AG08395 (cell line): Measurements from ENCODE around the gene SLC7A10.
"Not testable (repeated sequence)": the region's sequence is repeated elsewhere in the genome, so short reads cannot be mapped to it uniquely, and the experiment has no call there.

ENCODE experiments used
- DNase-seq: peaks from one replicate; pipeline ENCODE4 v3.0.0; 2012; ENCODE audit warnings: mixed read lengths, low spot score

SLC7A10 gene

DNA sequence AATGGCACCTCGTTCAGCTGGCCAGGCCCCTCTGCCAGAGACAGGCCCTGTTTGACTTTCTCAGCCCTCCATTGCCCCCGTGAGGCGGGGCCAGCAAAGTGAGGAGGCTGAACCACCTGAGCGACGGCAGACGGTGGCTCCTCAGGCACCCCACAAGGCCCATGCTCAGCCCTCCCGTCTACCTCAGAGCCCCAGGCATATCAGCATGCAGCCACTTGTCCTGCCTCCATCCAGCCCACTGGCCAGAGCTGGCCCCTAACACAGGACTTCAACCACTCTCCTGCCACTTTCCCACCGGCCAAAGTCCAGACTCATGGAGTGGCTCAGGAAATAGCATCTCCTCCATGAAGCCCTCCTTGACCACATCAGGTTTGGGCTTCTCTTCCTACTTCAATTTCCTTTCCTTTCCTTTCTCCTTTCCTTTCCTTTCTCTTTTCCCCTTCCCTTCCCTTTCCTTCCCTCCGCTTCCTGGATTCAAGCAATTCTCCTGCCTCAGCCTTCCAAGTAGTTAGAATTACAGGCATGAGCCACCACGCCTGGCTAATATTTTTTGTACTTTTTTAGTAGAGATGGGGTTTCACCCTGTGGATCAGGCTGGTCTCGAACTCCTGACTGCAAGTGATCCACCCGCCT lies 9.3 kb downstream of the SLC7A10 start:
- no peak for DNase-seq

- no peak for DNase-seq
These were observed 10.0 kb downstream of the SLC7A10 start for GRCh38 chr19:33215438-33216197.

- peak; percentile 57 for DNase-seq
These were observed 11.1 kb downstream of the SLC7A10 start for GRCh38 chr19:33214596-33214995.

DNA sequence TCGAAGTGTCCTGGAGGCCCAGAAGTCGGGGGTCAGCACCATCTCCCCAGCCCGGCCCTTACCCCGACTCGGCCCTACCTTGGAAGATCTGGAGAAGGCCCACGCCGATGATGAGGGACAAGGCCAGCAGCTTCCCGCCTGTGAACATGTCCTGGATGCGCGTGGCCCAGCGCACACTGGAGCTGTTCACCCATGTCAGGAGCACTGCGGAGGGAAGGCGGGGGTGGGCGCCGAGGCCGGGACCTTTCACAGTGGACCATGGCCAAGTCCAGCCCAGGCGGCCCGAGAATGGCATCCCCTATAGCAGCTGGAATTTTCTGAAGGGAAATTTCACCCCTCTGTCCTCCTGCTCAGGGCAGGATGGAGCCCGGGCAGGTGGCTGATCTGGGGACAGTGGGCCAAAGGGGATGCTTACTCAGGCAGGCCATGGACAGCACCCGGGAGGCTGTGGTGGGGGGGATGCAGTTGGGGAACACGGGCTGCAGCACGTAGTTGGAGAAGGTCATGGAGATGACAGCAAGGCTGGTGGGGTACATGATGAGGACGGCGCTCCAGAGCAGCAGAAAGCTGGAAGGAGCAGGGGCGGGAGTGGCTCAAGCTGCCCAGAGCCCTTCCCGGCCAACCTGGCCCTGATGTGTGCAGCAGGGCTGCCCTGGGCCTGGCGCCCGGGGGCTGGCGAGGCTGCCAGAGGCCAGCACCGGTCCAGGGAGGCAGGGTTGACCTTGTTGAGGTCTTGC lies 13.0 kb downstream of the SLC7A10 start:
- DNase-seq, result no peak

GRCh38 chr19:33211794-33212435 lies 13.7 kb downstream of the SLC7A10 start:
- no peak for DNase-seq

DNA sequence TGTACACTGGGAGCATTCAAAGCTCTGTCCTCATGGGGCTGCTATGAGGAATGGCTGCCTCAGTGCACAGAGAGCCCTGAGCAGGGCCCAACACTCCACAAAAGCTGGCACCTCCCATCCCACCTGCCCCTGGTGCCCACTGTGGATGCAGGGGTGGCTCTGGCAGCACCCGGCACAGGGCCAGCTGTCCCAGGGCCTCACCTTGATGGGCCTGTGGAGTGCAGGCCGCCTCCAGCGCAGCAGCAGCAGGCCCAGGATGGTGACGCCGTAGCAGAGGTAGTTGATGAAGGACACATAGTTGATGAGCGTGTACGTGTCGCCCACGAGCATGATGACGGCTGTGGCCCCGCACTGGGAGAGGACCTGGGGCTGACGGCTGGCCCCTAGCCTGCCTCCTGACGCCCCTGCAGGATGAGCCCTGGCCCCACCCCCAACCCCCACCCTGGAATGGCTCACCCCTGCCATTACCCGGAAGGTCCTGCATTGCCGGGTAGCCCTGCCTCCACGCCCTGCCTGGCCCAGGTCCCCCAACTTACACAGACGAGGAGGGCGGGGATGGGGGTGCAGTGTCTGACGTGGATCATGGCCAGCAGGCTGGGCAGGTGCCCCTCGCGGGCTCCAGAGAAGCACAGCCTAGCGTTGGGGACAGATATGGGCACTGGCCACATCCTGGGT lies 15.2 kb downstream of the SLC7A10 start:
- no peak for DNase-seq

DNA sequence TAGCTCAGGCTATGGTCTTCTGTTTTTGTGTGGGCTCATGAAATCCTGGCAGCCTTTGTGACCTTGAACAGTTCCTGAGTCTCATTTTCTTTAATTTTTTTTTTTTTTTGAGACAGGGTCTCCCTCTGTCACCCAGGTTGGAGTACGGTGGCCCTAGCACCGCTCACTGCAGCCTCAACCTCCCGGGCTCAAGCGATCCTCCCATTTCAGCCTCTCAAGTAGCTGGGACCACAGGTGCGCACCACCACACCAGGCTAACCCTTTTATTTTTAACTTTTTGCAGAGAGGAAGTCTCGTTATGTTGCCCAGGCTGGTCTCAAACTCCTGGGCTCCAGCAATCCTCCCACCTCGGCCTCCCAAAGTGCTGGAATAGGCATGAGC lies 15.8 kb downstream of the SLC7A10 start:
- DNase-seq, result not testable (repeated sequence)

- no peak for DNase-seq
These were observed 16.5 kb downstream of the SLC7A10 start for GRCh38 chr19:33208904-33209849.

GRCh38 chr19:33208371-33208895 lies 17.2 kb downstream of the SLC7A10 start:
- no peak for DNase-seq

DNA sequence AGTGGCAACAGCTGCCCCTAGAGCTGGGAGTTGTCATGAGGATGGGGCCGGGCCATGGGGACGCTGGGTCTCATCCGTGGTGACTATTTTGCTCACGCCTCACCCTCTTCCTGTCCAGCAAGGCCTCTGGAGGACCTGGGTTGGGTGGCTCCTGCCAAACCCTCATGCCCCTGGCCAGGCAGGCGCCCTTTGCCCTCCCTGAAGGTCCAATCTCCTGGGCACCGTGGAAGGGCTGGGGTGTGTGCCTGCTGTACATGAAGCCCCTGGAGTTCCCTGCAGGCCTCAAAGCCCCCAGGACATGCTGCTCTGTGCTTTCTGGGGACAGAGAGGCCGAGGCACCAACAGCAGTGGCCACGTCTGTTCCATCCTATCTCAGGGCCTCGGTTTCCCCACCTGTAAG lies 17.7 kb downstream of the SLC7A10 start:
- DNase-seq, result no peak

DNA sequence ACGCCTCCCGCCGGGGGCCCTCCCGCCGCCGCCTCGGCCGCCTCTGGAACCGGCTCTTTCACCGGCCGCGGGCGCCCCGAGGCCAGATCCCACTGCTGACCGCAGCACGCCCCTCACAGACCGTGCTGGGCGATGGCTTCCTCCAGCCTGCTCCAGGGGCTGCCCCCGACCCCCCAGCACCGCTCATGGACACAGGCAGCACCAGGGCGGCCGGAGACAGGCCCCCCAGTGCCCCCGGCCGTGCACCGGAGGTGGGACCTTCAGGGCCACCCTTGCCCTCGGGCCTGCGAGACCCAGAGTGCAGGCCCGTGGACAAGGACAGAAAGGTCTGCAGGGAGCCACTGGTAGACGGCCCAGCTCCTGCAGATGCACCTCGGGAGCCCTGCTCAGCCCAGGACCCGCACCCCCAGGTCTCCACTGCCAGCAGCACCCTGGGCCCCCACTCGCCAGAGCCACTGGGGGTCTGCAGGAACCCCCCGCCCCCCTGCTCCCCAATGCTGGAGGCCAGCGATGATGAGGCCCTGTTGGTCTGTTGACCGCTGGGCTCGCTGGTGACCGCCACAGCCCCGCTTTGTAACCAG lies 18.5 kb downstream of the SLC7A10 start:
- no peak for DNase-seq

DNA sequence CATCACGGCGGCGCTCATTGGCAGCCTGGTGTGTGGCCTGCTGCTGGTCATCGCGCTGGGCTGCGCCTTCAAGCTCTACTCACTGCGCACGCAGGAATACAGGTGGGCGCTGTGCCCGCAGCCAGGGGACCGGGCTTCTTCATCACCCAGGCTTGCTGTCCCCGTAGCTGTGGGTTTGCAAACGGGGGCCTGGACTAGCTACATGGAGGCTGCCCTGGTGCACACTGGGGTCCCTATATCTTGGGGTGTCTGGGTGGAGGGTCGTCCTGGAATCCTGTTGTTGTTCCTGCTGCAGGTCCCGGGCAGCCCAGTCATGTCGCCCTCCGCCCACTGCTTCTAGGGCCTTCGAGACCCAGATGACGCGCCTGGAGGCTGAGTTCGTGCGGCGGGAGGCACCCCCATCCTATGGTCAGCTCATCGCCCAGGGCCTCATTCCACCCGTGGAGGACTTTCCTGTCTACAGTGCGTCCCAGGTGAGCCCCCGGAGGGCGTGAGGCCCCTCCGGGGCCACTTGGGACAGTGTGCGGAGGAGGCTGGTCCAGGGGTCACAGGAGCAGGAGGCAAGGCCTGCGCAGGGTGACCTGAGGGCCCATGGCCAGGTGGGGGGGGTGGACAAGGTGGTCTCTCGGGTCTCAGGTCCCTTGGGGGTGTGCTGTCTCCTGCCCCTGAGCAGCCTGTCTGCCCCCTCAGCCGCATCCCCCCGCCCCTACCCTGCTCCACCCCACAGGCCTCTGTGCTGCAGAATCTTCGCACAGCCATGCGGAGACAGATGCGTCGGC lies 19.2 kb downstream of the SLC7A10 start:
- no peak for DNase-seq

DNA sequence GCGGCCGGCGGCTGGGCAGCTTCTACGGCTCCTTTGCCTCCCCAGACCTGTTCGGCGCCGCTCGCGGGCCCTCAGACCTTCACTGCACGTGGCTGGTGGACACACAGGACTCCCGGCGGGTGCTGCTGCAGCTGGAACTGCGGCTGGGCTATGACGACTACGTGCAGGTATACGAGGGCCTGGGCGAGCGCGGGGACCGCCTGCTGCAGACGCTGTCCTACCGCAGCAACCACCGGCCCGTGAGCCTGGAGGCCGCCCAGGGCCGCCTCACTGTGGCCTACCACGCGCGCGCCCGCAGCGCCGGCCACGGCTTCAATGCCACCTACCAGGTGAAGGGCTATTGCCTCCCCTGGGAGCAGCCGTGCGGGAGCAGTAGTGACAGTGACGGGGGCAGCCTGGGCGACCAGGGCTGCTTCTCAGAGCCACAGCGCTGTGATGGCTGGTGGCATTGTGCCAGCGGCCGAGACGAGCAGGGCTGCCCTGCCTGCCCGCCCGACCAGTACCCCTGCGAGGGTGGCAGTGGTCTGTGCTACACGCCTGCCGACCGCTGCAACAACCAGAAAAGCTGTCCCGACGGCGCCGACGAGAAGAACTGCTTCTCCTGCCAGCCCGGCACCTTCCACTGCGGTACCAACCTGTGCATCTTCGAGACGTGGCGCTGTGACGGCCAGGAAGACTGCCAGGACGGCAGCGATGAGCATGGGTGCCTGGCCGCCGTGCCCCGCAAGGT lies 20.0 kb downstream of the SLC7A10 start:
- no peak for DNase-seq

- no peak for DNase-seq
These were observed 20.5 kb downstream of the SLC7A10 start for GRCh38 chr19:33205110-33205509.

DNA sequence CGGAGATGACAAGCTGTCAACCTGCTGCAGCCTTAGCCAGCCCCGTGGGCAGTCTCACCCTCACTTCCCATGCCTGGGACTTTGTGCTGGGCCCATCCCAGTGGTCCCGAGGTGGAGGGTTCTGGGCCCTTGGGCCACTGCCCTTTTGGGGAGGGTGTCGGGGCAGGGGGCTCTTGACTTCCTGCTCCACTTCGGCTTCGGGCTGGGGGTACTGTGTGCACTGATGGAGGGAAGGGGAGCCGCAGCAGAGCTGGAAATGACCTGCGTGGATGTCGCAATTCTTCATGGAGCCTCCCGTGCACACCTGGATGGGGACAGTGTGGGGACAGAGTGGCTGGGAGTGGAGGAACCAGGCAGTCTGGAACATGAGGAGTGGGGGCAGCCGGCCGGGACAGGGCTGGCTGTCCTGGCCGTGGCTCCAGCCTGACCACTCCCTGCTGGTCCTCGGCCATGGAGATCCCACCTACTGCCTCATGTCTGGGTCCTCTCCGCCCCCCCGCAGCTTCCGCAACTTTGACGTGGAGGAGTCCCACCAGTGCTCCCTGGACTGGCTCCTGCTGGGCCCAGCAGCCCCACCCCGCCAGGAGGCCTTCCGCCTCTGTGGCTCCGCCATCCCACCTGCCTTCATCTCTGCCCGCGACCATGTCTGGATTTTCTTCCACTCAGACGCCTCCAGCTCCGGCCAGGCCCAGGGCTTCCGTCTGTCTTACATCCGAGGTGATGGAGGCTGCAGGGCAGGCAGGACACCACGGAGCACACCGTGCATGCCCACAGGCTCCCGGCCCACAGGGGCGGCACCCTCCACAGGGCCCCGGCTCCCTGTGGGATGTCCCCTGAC lies 21.3 kb downstream of the SLC7A10 start:
- no peak for DNase-seq

GRCh38 chr19:33203529-33203928 lies 22.1 kb downstream of the SLC7A10 start:
- no peak for DNase-seq

DNA sequence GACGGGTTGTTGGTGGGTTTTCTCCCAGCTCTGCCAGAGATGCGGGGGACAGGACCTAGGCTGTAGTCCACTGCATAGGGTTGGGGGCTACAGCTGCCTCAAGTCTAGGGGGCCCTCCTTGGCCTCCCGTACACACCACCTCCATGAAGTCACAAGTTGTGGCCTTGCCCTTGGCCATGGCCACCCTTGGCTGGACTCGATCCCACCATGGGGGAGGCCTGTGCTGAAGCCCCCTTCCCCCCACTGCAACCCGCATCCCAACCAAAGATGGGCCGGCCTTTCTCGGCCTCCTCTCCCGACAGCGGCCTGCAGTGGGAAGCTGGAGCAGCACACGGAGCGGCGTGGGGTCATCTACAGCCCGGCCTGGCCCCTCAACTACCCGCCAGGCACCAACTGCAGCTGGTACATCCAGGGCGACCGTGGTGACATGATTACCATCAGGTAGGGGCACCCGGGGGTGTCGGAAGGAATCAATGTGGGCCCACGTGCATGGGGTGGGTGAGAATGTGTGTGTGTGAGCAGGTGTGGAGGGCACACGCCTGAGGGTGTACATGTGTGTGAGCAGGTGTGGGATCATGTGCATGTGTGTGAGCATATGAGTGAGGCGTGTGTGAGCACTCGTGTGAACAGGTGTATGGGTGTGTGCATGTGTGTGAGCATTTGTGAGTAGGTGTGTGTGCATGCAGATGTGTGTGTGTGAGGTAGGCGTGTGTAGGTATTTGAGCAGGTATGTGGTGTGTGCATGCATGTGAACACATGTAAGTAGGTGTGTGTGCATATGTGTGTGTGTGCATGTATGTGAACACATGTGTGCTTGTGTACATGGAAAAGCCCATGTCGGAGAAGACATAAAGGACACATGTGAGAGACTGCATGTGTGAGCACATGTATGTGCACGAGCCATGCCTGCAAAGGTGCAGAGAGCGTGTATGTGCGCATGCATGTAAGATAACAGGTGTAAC lies 22.8 kb downstream of the SLC7A10 start:
- no peak for DNase-seq
